GM12878 (cell line): ENCODE data around the gene HERC5. TPM values are rescaled to one million over a fixed set of nuclear protein-coding genes. Genes with fewer than 3 reads are reported as not detected.

Experiments
- ATAC-seq: fragments of 200-7000 bp; cut with Tn5 transposase; 3 replicates; pipeline ENCODE4 v1.9.1; 2020; ENCODE audit warnings: mild to moderate bottlenecking, moderate library complexity
- BruUV-seq: library from RNA; stranded (reverse); fragments of 400-500 nt; replicated peaks from 2 replicates; lab custom pipeline; 2021; lab: Mats Ljungman, UMichigan
- CTCF ChIA-PET: fragments of 300-600 bp; sonication (Branson Sonifier 250); formaldehyde crosslinking; extraction: SDS; loops from one replicate; lab custom pipeline; 2021; ENCODE audit warnings: inconsistent platforms; lab: Yijun Ruan, JAX
- POLR2A ChIA-PET: fragments of 350-600 bp; formaldehyde crosslinking; extraction: SDS; loops from one replicate; lab custom pipeline; 2021; ENCODE audit warnings: inconsistent platforms; lab: Charles Lee
- RAD21 ChIA-PET: fragments of 300-600 bp; sonication (Branson Sonifier 250); formaldehyde crosslinking; loops from one replicate; lab custom pipeline; 2023; ENCODE audit warnings: antibody characterized with exemption; ENCODE audit not compliant: unreplicated experiment; lab: Charles Lee
- SMC1A ChIA-PET: fragments of 300-600 bp; sonication (Branson Sonifier 250); formaldehyde crosslinking; loops from one replicate; lab custom pipeline; 2023; ENCODE audit not compliant: unreplicated experiment, uncharacterized antibody; lab: Charles Lee
- DNase-seq: peaks from one replicate; pipeline ENCODE4 v3.0.0-alpha.2; 2011; ENCODE audit warnings: low read depth, low spot score
- FAIRE-seq: peaks from 3 replicates; lab custom pipeline; 2011; peaks lifted over from hg19 to GRCh38; lab: Jason Lieb, UNC
- H2AFZ ChIP-seq: 2 replicates; pipeline ENCODE4 v1.6.0; 2011; ENCODE audit warnings: low read depth, low read length, control low read depth; ENCODE audit not compliant: control insufficient read depth
- H3K27ac ChIP-seq: 2 replicates; pipeline ENCODE4 v1.5.1; 2011; ENCODE audit warnings: control low read depth; ENCODE audit not compliant: control insufficient read depth, insufficient read depth
- H3K27me3 ChIP-seq, 2 experiments: replicated peaks in 1 of 2; 2 replicates each; pipeline versions ENCODE4 v1.6.0 to v1.6.1; 2011; ENCODE audit warnings: low read length in 1 of 2; ENCODE audit not compliant: control insufficient read depth in 2 of 2, insufficient read depth in 2 of 2
- H3K36me3 ChIP-seq, 2 experiments: 2 replicates each; pipeline ENCODE4 v1.5.1; 2011; ENCODE audit warnings: low read length in 1 of 2; ENCODE audit not compliant: control insufficient read depth in 2 of 2, insufficient read depth in 2 of 2
- H3K4me1 ChIP-seq: 2 replicates; pipeline ENCODE4 v1.6.1; 2011; ENCODE audit warnings: mild to moderate bottlenecking, low read length, moderate library complexity, mixed read lengths; ENCODE audit not compliant: control insufficient read depth, insufficient read depth
- H3K4me2 ChIP-seq: 2 replicates; pipeline ENCODE4 v1.6.0; 2011; ENCODE audit warnings: control low read depth; ENCODE audit not compliant: control insufficient read depth, insufficient read depth
- H3K4me3 ChIP-seq: fragments of 200-600 bp; sonication (generic); 2 replicates; pipeline ENCODE4 v1.5.1; 2016
- H3K79me2 ChIP-seq: 2 replicates; pipeline ENCODE4 v1.6.0; 2011; ENCODE audit warnings: low read length; ENCODE audit not compliant: control insufficient read depth, insufficient read depth
- H3K9ac ChIP-seq: 2 replicates; pipeline ENCODE4 v1.8.0; 2011; ENCODE audit warnings: low read length, control low read depth, mixed read lengths; ENCODE audit not compliant: control insufficient read depth, insufficient read depth
- H3K9me3 ChIP-seq: replicated peaks from 3 replicates; pipeline ENCODE4 v1.5.1; 2011; ENCODE audit warnings: mild to moderate bottlenecking, low read length; ENCODE audit not compliant: control insufficient read depth, insufficient read depth
- H4K20me1 ChIP-seq: 2 replicates; pipeline ENCODE4 v1.6.0; 2011; ENCODE audit not compliant: control insufficient read depth, insufficient read depth
- CHD1 ChIP-seq: IDR thresholded peaks from 2 replicates; pipeline ENCODE4 v1.6.1; 2012; ENCODE audit warnings: low read depth, low read length, improper control_type of control experiment
- KAT2A ChIP-seq: conservative IDR thresholded peaks from 2 replicates; pipeline ENCODE4 v1.6.1; 2011; ENCODE audit warnings: low read depth, low read length; ENCODE audit not compliant: control insufficient read depth
- NKRF ChIP-seq: fragments of 450-650 bp; conservative IDR thresholded peaks from 2 replicates; pipeline ENCODE4 v1.6.1; 2017; ENCODE audit warnings: mild to moderate bottlenecking, moderate library complexity
- RAD21 ChIP-seq: IDR thresholded peaks from 2 replicates; pipeline ENCODE4 v1.6.1; 2011; ENCODE audit warnings: mild to moderate bottlenecking, low read depth, low read length, moderate library complexity; ENCODE audit not compliant: insufficient read depth
- TARDBP ChIP-seq: IDR thresholded peaks from 2 replicates; pipeline ENCODE4 v1.6.1; 2016; ENCODE audit warnings: borderline replicate concordance
- YY1 ChIP-seq: IDR thresholded peaks from 2 replicates; pipeline ENCODE4 v1.6.1; 2011; ENCODE audit warnings: low read depth, mild to moderate bottlenecking, low read length
- WGBS: methylation state at CpG from one replicate; pipeline ENCODE4 v1.1.6; 2016; ENCODE audit warnings: low lambda C conversion rate; ENCODE audit not compliant: insufficient replicate concordance, insufficient coverage; ENCODE audit errors: missing lambda C conversion rate; 5-methylcytosine and 5-hydroxymethylcytosine counted together
- in situ Hi-C: fragments of 300-500 bp; cut with MboI; formaldehyde crosslinking; loops from 9 replicates; pipeline ENCODE4 v1.14.3; 2018; ENCODE audit warnings: mixed read lengths
- intact Hi-C: fragments of 100-400 bp; cut with micrococcal nuclease; formaldehyde crosslinking; loops from one replicate; pipeline ENCODE4 v1.14.2; 2022; ENCODE audit not compliant: unreplicated experiment
- polyA plus RNA-seq, 11 experiments: library from polyadenylated mRNA; depleted of rRNA in 4 of 11; unstranded in 6 of 11; stranded (reverse) in 5 of 11; fragments of >200 nt; fragmentation: Nextera tagmentation in 4 of 11; fragmentation: Illumina TruSeq in 1 of 11; extraction: Ambion mirVana in 4 of 11; extraction: Trizol in 1 of 11; gene quantifications; 1 replicate in 1 of 11; 2 replicates in 10 of 11; pipeline versions ENCODE4 v1.2.1 to v1.2.3, GENCODE V29; 2011 to 2016; ENCODE audit warnings: inconsistent platforms in 2 of 11, missing spikeins in 2 of 11, low read depth in 1 of 11
- total RNA-seq, 4 experiments: library from RNA; depleted of rRNA in 3 of 4; stranded (reverse); fragments of >200 nt in 3 of 4; fragmentation: Illumina TruSeq in 1 of 4; extraction: Trizol in 1 of 4; gene quantifications; 2 replicates each; pipeline versions ENCODE4 v1.2.1 to v1.2.3, GENCODE V29; 2013 to 2021

The HERC5 gene
- total and polyA plus RNA-seq, 10 of the 15 experiments (the other 5 are each of a cell fraction or from before 2014, with no cell fraction given): 12.5 to 60.7 (median 25.1) TPM

DNA sequence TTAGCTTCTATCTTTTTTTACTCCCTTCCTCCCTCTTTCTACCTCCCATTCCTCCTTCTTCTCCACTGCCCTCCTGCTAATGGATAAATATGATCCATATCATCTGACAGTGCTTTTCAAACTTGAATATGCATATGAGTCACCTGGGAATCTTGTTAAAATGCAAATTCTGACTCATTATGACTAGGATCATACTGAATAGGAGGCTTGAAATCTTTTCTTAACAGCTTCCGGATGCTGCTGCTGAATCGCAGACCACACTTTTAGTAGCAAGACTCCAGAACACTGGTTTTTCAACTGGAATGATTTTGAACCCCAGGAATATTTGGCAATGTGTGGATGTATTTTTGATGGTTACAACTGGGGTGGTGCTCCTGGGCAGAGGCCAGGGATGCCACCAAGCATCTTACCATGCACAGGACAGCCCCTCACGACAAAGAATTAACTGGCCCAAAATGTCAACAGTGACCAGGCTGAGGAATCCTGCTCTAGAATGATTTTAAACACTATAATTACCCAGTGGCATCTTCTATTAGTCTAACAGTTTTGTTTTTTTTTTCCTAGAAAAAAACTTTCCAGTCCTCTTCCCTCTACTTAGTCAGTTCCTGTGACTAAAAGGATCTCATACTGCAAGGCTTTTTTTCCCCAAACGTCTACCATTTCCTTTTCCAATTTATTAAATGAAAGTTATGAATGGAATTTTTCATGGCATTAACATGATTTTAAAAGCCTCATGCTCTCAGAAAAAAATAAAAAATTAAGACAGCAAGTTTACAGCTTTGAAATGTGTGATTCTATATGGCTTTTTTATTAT is 77.2 kb downstream of the HERC5 start:
- no TSS peak for BruUV-seq
- in situ Hi-C loops (no loop called here), intact Hi-C loops (no loop called here)
- Histone ChIP-seq H3K79me2 (no peaks in the 10 kb centered on the region), H3K9ac (no peak overlapping the region), H4K20me1 (no peaks in the 10 kb centered on the region), H3K4me1 (no peaks in the 10 kb centered on the region), H2AFZ (no peak overlapping the region), H3K4me3 (no peak overlapping the region), H3K27me3 (no peaks in the 10 kb centered on the region), H3K27ac (no peak overlapping the region), H3K9me3 (no peaks in the 10 kb centered on the region), H3K4me2 (no peak overlapping the region), H3K36me3 (no peaks in the 10 kb centered on the region)
- TF ChIP-seq CHD1 (no peak), TARDBP (no peak), KAT2A (no peak), NKRF (no peak), YY1 (no peak), RAD21 (no peak)
- DNase-seq (no peak), FAIRE-seq (no peak), ATAC-seq (no peak)
- POLR2A ChIA-PET: interaction anchor here (0.5 kb wide), 1 partner anchor 1109 kb away, joined by 5 read pairs; no protein-coding TSS in a partner anchor
- CTCF ChIA-PET: interaction anchor here (0.6 kb wide), 2 partner anchors 20 to 215 kb away, joined by 3 to 5 read pairs; no protein-coding TSS in a partner anchor
- RAD21 ChIA-PET: interaction anchor here (0.6 to 1.0 kb wide), 2 partner anchors 125 to 267 kb away, joined by 3 to 4 read pairs; no protein-coding TSS in a partner anchor
- 73% methylated on average over 4 of the region's 4 CpGs for WGBS
- SMC1A ChIA-PET: interaction anchor here (0.9 to 5.1 kb wide), 2 partner anchors 285 to 489 kb away, joined by 3 to 23 read pairs; no protein-coding TSS in a partner anchor
